ENCODE results near the gene TUBA4A.
A peak's percentile ranks its signal among the peaks of the same experiment; 100 is the strongest.

DNA sequence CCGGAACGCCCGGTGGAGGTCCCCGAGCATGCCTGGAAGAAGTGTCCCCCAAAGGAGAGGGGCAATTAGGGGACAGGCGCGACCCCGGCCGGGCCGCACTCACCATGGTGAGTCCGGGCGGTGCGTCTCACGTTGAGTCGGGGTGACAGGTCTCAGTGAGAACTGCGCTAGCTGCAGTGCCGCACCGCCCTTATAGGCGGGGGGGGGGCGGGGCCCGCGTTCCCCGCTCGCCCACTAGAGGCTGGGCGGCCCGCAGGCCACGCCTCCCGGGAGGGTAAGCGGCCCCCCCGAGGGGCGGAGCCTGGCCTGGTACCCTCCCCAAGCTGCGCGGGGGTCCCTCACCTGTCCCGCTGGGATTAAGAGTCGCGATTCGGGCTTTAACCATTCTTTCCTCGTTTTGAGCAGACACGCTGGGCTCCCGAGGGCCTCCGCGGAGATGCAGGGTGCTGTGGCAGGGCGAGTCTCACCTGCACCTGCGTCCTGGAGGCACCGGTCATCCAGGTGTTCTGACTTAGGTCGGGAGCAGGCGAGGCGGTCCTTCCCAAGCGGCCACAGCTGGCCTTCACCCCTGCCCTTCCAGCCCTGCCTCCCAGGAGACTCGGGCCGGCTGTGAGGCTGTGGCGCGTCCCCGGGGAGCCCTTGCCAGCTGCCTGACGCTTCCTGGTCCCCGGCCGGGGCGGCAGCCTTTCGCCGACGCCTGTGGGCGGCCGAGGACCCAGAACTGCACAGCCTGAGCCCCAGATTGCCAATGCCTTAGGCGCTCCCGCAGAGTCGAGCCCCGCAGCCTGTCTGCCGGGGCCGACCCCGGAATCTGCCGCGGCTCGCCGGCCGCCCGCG lies at the start of gene TUBA4A:
- TF ChIP-seq, protein P1, sequence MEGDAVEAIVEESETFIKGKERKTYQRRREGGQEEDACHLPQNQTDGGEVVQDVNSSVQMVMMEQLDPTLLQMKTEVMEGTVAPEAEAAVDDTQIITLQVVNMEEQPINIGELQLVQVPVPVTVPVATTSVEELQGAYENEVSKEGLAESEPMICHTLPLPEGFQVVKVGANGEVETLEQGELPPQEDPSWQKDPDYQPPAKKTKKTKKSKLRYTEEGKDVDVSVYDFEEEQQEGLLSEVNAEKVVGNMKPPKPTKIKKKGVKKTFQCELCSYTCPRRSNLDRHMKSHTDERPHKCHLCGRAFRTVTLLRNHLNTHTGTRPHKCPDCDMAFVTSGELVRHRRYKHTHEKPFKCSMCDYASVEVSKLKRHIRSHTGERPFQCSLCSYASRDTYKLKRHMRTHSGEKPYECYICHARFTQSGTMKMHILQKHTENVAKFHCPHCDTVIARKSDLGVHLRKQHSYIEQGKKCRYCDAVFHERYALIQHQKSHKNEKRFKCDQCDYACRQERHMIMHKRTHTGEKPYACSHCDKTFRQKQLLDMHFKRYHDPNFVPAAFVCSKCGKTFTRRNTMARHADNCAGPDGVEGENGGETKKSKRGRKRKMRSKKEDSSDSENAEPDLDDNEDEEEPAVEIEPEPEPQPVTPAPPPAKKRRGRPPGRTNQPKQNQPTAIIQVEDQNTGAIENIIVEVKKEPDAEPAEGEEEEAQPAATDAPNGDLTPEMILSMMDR (IDR thresholded peaks at IDR 0.05; ENCODE audit: poor library complexity, severe bottlenecking): no peak
- TF ChIP-seq EZH2 (IDR thresholded peaks at IDR 0.05; ENCODE audit: borderline replicate concordance, insufficient read depth, low read length, poor library complexity, severe bottlenecking) (no peak), POLR2AphosphoS5 (IDR thresholded peaks at IDR 0.05) (peak; percentile 46), EP300 (conservative IDR thresholded peaks at IDR 0.05; ENCODE audit: poor library complexity, severe bottlenecking) (no peak), TAF1 (IDR thresholded peaks at IDR 0.05; ENCODE audit: low read depth) (no peak), SMC3 (conservative IDR thresholded peaks at IDR 0.05; ENCODE audit: poor library complexity) (no peak), MXI1 (conservative IDR thresholded peaks at IDR 0.05; ENCODE audit: poor library complexity, severe bottlenecking) (no peak), RAD21 (conservative IDR thresholded peaks at IDR 0.05) (no peak)
- TF ChIP-seq, protein P2, sequence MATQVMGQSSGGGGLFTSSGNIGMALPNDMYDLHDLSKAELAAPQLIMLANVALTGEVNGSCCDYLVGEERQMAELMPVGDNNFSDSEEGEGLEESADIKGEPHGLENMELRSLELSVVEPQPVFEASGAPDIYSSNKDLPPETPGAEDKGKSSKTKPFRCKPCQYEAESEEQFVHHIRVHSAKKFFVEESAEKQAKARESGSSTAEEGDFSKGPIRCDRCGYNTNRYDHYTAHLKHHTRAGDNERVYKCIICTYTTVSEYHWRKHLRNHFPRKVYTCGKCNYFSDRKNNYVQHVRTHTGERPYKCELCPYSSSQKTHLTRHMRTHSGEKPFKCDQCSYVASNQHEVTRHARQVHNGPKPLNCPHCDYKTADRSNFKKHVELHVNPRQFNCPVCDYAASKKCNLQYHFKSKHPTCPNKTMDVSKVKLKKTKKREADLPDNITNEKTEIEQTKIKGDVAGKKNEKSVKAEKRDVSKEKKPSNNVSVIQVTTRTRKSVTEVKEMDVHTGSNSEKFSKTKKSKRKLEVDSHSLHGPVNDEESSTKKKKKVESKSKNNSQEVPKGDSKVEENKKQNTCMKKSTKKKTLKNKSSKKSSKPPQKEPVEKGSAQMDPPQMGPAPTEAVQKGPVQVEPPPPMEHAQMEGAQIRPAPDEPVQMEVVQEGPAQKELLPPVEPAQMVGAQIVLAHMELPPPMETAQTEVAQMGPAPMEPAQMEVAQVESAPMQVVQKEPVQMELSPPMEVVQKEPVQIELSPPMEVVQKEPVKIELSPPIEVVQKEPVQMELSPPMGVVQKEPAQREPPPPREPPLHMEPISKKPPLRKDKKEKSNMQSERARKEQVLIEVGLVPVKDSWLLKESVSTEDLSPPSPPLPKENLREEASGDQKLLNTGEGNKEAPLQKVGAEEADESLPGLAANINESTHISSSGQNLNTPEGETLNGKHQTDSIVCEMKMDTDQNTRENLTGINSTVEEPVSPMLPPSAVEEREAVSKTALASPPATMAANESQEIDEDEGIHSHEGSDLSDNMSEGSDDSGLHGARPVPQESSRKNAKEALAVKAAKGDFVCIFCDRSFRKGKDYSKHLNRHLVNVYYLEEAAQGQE (IDR thresholded peaks at IDR 0.05; ENCODE audit: borderline replicate concordance): no peak

Data from neural cell (in vitro differentiated cells).